Measurements from ENCODE around the gene C2orf92. TPM values are rescaled to one million over a fixed set of nuclear protein-coding genes. Genes with fewer than 3 reads are reported as not detected.

C2orf92 gene
- total RNA-seq, 1 experiment from 2014 or later, result 10.2 TPM

- TF ChIP-seq, protein P1, sequence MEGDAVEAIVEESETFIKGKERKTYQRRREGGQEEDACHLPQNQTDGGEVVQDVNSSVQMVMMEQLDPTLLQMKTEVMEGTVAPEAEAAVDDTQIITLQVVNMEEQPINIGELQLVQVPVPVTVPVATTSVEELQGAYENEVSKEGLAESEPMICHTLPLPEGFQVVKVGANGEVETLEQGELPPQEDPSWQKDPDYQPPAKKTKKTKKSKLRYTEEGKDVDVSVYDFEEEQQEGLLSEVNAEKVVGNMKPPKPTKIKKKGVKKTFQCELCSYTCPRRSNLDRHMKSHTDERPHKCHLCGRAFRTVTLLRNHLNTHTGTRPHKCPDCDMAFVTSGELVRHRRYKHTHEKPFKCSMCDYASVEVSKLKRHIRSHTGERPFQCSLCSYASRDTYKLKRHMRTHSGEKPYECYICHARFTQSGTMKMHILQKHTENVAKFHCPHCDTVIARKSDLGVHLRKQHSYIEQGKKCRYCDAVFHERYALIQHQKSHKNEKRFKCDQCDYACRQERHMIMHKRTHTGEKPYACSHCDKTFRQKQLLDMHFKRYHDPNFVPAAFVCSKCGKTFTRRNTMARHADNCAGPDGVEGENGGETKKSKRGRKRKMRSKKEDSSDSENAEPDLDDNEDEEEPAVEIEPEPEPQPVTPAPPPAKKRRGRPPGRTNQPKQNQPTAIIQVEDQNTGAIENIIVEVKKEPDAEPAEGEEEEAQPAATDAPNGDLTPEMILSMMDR (IDR thresholded peaks at IDR 0.05; ENCODE audit: insufficient read depth in 1 of 2, low read depth in 1 of 2, low read length in 1 of 2, severe bottlenecking in 1 of 2, unreplicated experiment in 1 of 2), result no peak
- intact Hi-C loops (cut with micrococcal nuclease; ENCODE audit: unreplicated experiment), result no loop called here
- Mint-ChIP-seq H3K27ac (ENCODE audit: unreplicated experiment) (no peak overlapping the region), H3K4me1 (ENCODE audit: low read depth, unreplicated experiment) (no peaks in the 10 kb centered on the region), H3K27me3 (ENCODE audit: insufficient read depth, unreplicated experiment) (no peaks in the 10 kb centered on the region), H3K36me3 (ENCODE audit: insufficient read depth, unreplicated experiment) (peaks cover 5% of the 10 kb centered on the region), H3K9me3 (ENCODE audit: unreplicated experiment) (peaks cover 7% of the 10 kb centered on the region), H3K4me3 (ENCODE audit: unreplicated experiment) (no peak overlapping the region)
- POLR2A ChIA-PET, result no interaction called here
- no peaks in the 10 kb centered on the region for H3K4me1 ChIP-seq
- no TSS peak for BruUV-seq (replicated peaks)
- no peaks in the 10 kb centered on the region for H3K36me3 ChIP-seq (ENCODE audit: control insufficient read depth, insufficient read depth, low read length)
- CTCF ChIA-PET, result no interaction called here
- H3K4me3 ChIP-seq (ENCODE audit: low read depth, low read length), result no peak overlapping the region
- DNase-seq, result peak in 1 of 2 experiments; percentile 22
- H3K27me3 ChIP-seq (replicated peaks; ENCODE audit: control insufficient read depth, insufficient read depth, low read length), result no peaks in the 10 kb centered on the region
- H3K9me3 ChIP-seq, result peaks cover 10% of the 10 kb centered on the region
Measured at GRCh38 chr2:97734061-97735051, 64.8 kb downstream of the C2orf92 start.

GRCh38 chr2:97735161-97735561 lies 65.6 kb downstream of the C2orf92 start:
- no peaks in the 10 kb centered on the region for H3K4me1 Mint-ChIP-seq (ENCODE audit: low read depth, unreplicated experiment)
- no peak overlapping the region for H3K4me3 Mint-ChIP-seq (ENCODE audit: unreplicated experiment)

GRCh38 chr2:97736185-97736584 lies 66.7 kb downstream of the C2orf92 start:
- CTCF ChIA-PET, result no interaction called here
- TF ChIP-seq, protein P1 (IDR thresholded peaks at IDR 0.05; ENCODE audit: insufficient read depth in 1 of 2, low read depth in 1 of 2, low read length in 1 of 2, severe bottlenecking in 1 of 2, unreplicated experiment in 1 of 2), result no peak
- Histone ChIP-seq H3K4me3 (ENCODE audit: low read depth, low read length) (no peak overlapping the region), H3K27me3 (replicated peaks; ENCODE audit: control insufficient read depth, insufficient read depth, low read length) (no peaks in the 10 kb centered on the region), H3K4me1 (no peaks in the 10 kb centered on the region), H3K36me3 (ENCODE audit: control insufficient read depth, insufficient read depth, low read length) (no peaks in the 10 kb centered on the region), H3K9me3 (no peaks in the 10 kb centered on the region)
- peaks cover 7% of the 10 kb centered on the region for H3K36me3 Mint-ChIP-seq (ENCODE audit: insufficient read depth, unreplicated experiment)
- DNase-seq, result peak in 1 of 2 experiments; percentile 3
- H3K4me3 Mint-ChIP-seq (ENCODE audit: unreplicated experiment), result no peak overlapping the region
- intact Hi-C loops (cut with micrococcal nuclease; ENCODE audit: unreplicated experiment), result loop anchor here (2.0 kb wide), 1 partner anchor 533 kb away; no protein-coding TSS in a partner anchor
- H3K27ac Mint-ChIP-seq (ENCODE audit: unreplicated experiment), result no peak overlapping the region
- peaks cover 7% of the 10 kb centered on the region for H3K9me3 Mint-ChIP-seq (ENCODE audit: unreplicated experiment)
- POLR2A ChIA-PET, result no interaction called here
- H3K27me3 Mint-ChIP-seq (ENCODE audit: insufficient read depth, unreplicated experiment), result no peaks in the 10 kb centered on the region
- no peaks in the 10 kb centered on the region for H3K4me1 Mint-ChIP-seq (ENCODE audit: low read depth, unreplicated experiment)
- no TSS peak for BruUV-seq (replicated peaks)

More at GRCh38 chr2:97735161-97735561, 65.6 kb downstream of the C2orf92 start:
- peaks cover 5% of the 10 kb centered on the region for H3K9me3 ChIP-seq
- no TSS peak for BruUV-seq (replicated peaks)
- H3K4me3 ChIP-seq (ENCODE audit: low read depth, low read length), result no peak overlapping the region
- TF ChIP-seq, protein P1 (IDR thresholded peaks at IDR 0.05; ENCODE audit: insufficient read depth in 1 of 2, low read depth in 1 of 2, low read length in 1 of 2, severe bottlenecking in 1 of 2, unreplicated experiment in 1 of 2), result no peak
- CTCF ChIA-PET, result no interaction called here
- peak in 1 of 2 experiments; percentile 20 for DNase-seq
- no peaks in the 10 kb centered on the region for H3K27me3 Mint-ChIP-seq (ENCODE audit: insufficient read depth, unreplicated experiment)
- no peak overlapping the region for H3K27ac Mint-ChIP-seq (ENCODE audit: unreplicated experiment)
- no peaks in the 10 kb centered on the region for H3K36me3 ChIP-seq (ENCODE audit: control insufficient read depth, insufficient read depth, low read length)
- no peaks in the 10 kb centered on the region for H3K4me1 ChIP-seq
- H3K27me3 ChIP-seq (replicated peaks; ENCODE audit: control insufficient read depth, insufficient read depth, low read length), result no peaks in the 10 kb centered on the region
- intact Hi-C loops (cut with micrococcal nuclease; ENCODE audit: unreplicated experiment), result no loop called here
- peaks cover 7% of the 10 kb centered on the region for H3K9me3 Mint-ChIP-seq (ENCODE audit: unreplicated experiment)
- POLR2A ChIA-PET, result no interaction called here
- peaks cover 5% of the 10 kb centered on the region for H3K36me3 Mint-ChIP-seq (ENCODE audit: insufficient read depth, unreplicated experiment)

Measured in Caco-2 (cell line).